GM12878 (cell line): ENCODE data around the gene NOVA1. TPM values are rescaled to one million over a fixed set of nuclear protein-coding genes. Genes with fewer than 3 reads are reported as not detected.

ENCODE experiments used
- ATAC-seq: fragments of 200-7000 bp; cut with Tn5 transposase; 3 replicates; pipeline ENCODE4 v1.9.1; 2020; ENCODE audit warnings: mild to moderate bottlenecking, moderate library complexity
- BruUV-seq: library from RNA; stranded (reverse); fragments of 400-500 nt; replicated peaks from 2 replicates; lab custom pipeline; 2021; lab: Mats Ljungman, UMichigan
- CTCF ChIA-PET: fragments of 300-600 bp; sonication (Branson Sonifier 250); formaldehyde crosslinking; extraction: SDS; loops from one replicate; lab custom pipeline; 2021; ENCODE audit warnings: inconsistent platforms; lab: Yijun Ruan, JAX
- POLR2A ChIA-PET: fragments of 350-600 bp; formaldehyde crosslinking; extraction: SDS; loops from one replicate; lab custom pipeline; 2021; ENCODE audit warnings: inconsistent platforms; lab: Charles Lee
- RAD21 ChIA-PET: fragments of 300-600 bp; sonication (Branson Sonifier 250); formaldehyde crosslinking; loops from one replicate; lab custom pipeline; 2023; ENCODE audit warnings: antibody characterized with exemption; ENCODE audit not compliant: unreplicated experiment; lab: Charles Lee
- SMC1A ChIA-PET: fragments of 300-600 bp; sonication (Branson Sonifier 250); formaldehyde crosslinking; loops from one replicate; lab custom pipeline; 2023; ENCODE audit not compliant: unreplicated experiment, uncharacterized antibody; lab: Charles Lee
- DNase-seq: peaks from one replicate; pipeline ENCODE4 v3.0.0-alpha.2; 2011; ENCODE audit warnings: low read depth, low spot score
- FAIRE-seq: peaks from 3 replicates; lab custom pipeline; 2011; peaks lifted over from hg19 to GRCh38; lab: Jason Lieb, UNC
- H2AFZ ChIP-seq: 2 replicates; pipeline ENCODE4 v1.6.0; 2011; ENCODE audit warnings: low read depth, low read length, control low read depth; ENCODE audit not compliant: control insufficient read depth
- H3K27ac ChIP-seq: 2 replicates; pipeline ENCODE4 v1.5.1; 2011; ENCODE audit warnings: control low read depth; ENCODE audit not compliant: control insufficient read depth, insufficient read depth
- H3K27me3 ChIP-seq, 2 experiments: replicated peaks in 1 of 2; 2 replicates each; pipeline versions ENCODE4 v1.6.0 to v1.6.1; 2011; ENCODE audit warnings: low read length in 1 of 2; ENCODE audit not compliant: control insufficient read depth in 2 of 2, insufficient read depth in 2 of 2
- H3K36me3 ChIP-seq, 2 experiments: 2 replicates each; pipeline ENCODE4 v1.5.1; 2011; ENCODE audit warnings: low read length in 1 of 2; ENCODE audit not compliant: control insufficient read depth in 2 of 2, insufficient read depth in 2 of 2
- H3K4me1 ChIP-seq: 2 replicates; pipeline ENCODE4 v1.6.1; 2011; ENCODE audit warnings: mild to moderate bottlenecking, low read length, moderate library complexity, mixed read lengths; ENCODE audit not compliant: control insufficient read depth, insufficient read depth
- H3K4me2 ChIP-seq: 2 replicates; pipeline ENCODE4 v1.6.0; 2011; ENCODE audit warnings: control low read depth; ENCODE audit not compliant: control insufficient read depth, insufficient read depth
- H3K4me3 ChIP-seq: fragments of 200-600 bp; sonication (generic); 2 replicates; pipeline ENCODE4 v1.5.1; 2016
- H3K79me2 ChIP-seq: 2 replicates; pipeline ENCODE4 v1.6.0; 2011; ENCODE audit warnings: low read length; ENCODE audit not compliant: control insufficient read depth, insufficient read depth
- H3K9ac ChIP-seq: 2 replicates; pipeline ENCODE4 v1.8.0; 2011; ENCODE audit warnings: low read length, control low read depth, mixed read lengths; ENCODE audit not compliant: control insufficient read depth, insufficient read depth
- H3K9me3 ChIP-seq: replicated peaks from 3 replicates; pipeline ENCODE4 v1.5.1; 2011; ENCODE audit warnings: mild to moderate bottlenecking, low read length; ENCODE audit not compliant: control insufficient read depth, insufficient read depth
- H4K20me1 ChIP-seq: 2 replicates; pipeline ENCODE4 v1.6.0; 2011; ENCODE audit not compliant: control insufficient read depth, insufficient read depth
- CEBPB ChIP-seq, 2 experiments: fragments of 150-350 bp in 1 of 2; IDR thresholded peaks; 2 replicates each; pipeline ENCODE4 v1.6.1; 2012 to 2014; ENCODE audit warnings: low read depth in 2 of 2, low read length in 2 of 2, borderline replicate concordance in 1 of 2, inconsistent platforms in 1 of 2
- CHD1 ChIP-seq: IDR thresholded peaks from 2 replicates; pipeline ENCODE4 v1.6.1; 2012; ENCODE audit warnings: low read depth, low read length, improper control_type of control experiment
- DPF2 ChIP-seq: fragments of 450-650 bp; IDR thresholded peaks from 2 replicates; pipeline ENCODE4 v1.6.1; 2017; ENCODE audit warnings: mild to moderate bottlenecking
- EP300 ChIP-seq, 2 experiments: fragments of 150-350 bp in 1 of 2; IDR thresholded peaks; 2 replicates each; pipeline ENCODE4 v1.6.1; 2011 to 2012; ENCODE audit warnings: low read depth in 2 of 2, low read length in 2 of 2, borderline replicate concordance in 1 of 2, improper control_type of control experiment in 1 of 2, inconsistent platforms in 1 of 2; ENCODE audit not compliant: control insufficient read depth in 1 of 2
- HDAC2 ChIP-seq: fragments of 200-600 bp; sonication (generic); IDR thresholded peaks from 2 replicates; pipeline ENCODE4 v1.6.1; 2017
- NR2C2 ChIP-seq: IDR thresholded peaks from 2 replicates; pipeline ENCODE4 v1.6.1; 2011; ENCODE audit warnings: borderline replicate concordance, low read depth; ENCODE audit not compliant: control insufficient read depth, insufficient read length
- NRF1 ChIP-seq: conservative IDR thresholded peaks from 2 replicates; pipeline ENCODE4 v1.6.1; 2011; ENCODE audit warnings: mild to moderate bottlenecking, low read depth, low read length, improper control_type of control experiment
- POLR2A ChIP-seq: IDR thresholded peaks from 2 replicates; pipeline ENCODE4 v1.6.1; 2011; ENCODE audit warnings: low read depth, mild to moderate bottlenecking, low read length
- POLR2AphosphoS2 ChIP-seq: IDR thresholded peaks from 2 replicates; pipeline ENCODE4 v1.6.1; 2011; ENCODE audit warnings: low read depth, mild to moderate bottlenecking, low read length, improper control_type of control experiment, moderate library complexity
- POU2F2 ChIP-seq: IDR thresholded peaks from 3 replicates; pipeline ENCODE4 v1.6.1; 2011; ENCODE audit warnings: low read depth, mild to moderate bottlenecking, low read length, borderline replicate concordance
- RAD21 ChIP-seq: IDR thresholded peaks from 2 replicates; pipeline ENCODE4 v1.6.1; 2011; ENCODE audit warnings: mild to moderate bottlenecking, low read depth, low read length, moderate library complexity; ENCODE audit not compliant: insufficient read depth
- RELA ChIP-seq: fragments of 450-650 bp; IDR thresholded peaks from 2 replicates; pipeline ENCODE4 v1.8.0; 2014; ENCODE audit warnings: borderline replicate concordance; ENCODE audit not compliant: partially characterized antibody
- SP1 ChIP-seq: IDR thresholded peaks from one replicate; pipeline ENCODE4 v1.6.1; 2011; ENCODE audit warnings: low read depth, low read length
- SREBF1 ChIP-seq: IDR thresholded peaks from 2 replicates; pipeline ENCODE4 v1.6.1; 2012; ENCODE audit warnings: mild to moderate bottlenecking, low read length
- SUZ12 ChIP-seq: fragments of 200-600 bp; sonication (generic); IDR thresholded peaks from one replicate; pipeline ENCODE4 v1.6.1; 2018; ENCODE audit warnings: antibody characterized with exemption, mild to moderate bottlenecking; ENCODE audit not compliant: unreplicated experiment
- TCF3 ChIP-seq: IDR thresholded peaks from 2 replicates; pipeline ENCODE4 v1.6.1; 2012; ENCODE audit warnings: low read depth, mild to moderate bottlenecking, low read length, borderline replicate concordance; ENCODE audit not compliant: insufficient read depth
- WRNIP1 ChIP-seq: IDR thresholded peaks from 2 replicates; pipeline ENCODE4 v1.6.1; 2011; ENCODE audit warnings: low read depth, low read length, improper control_type of control experiment, borderline replicate concordance
- ZBTB4 ChIP-seq: fragments of 450-650 bp; formaldehyde crosslinking; IDR thresholded peaks from 2 replicates; pipeline ENCODE4 v1.4.0; 2022; ENCODE audit warnings: mild to moderate bottlenecking, moderate library complexity
- WGBS: methylation state at CpG from one replicate; pipeline ENCODE4 v1.1.6; 2016; ENCODE audit warnings: low lambda C conversion rate; ENCODE audit not compliant: insufficient replicate concordance, insufficient coverage; ENCODE audit errors: missing lambda C conversion rate; 5-methylcytosine and 5-hydroxymethylcytosine counted together
- in situ Hi-C: fragments of 300-500 bp; cut with MboI; formaldehyde crosslinking; loops from 9 replicates; pipeline ENCODE4 v1.14.3; 2018; ENCODE audit warnings: mixed read lengths
- intact Hi-C: fragments of 100-400 bp; cut with micrococcal nuclease; formaldehyde crosslinking; loops from one replicate; pipeline ENCODE4 v1.14.2; 2022; ENCODE audit not compliant: unreplicated experiment
- polyA plus RNA-seq, 11 experiments: library from polyadenylated mRNA; depleted of rRNA in 4 of 11; unstranded in 6 of 11; stranded (reverse) in 5 of 11; fragments of >200 nt; fragmentation: Nextera tagmentation in 4 of 11; fragmentation: Illumina TruSeq in 1 of 11; extraction: Ambion mirVana in 4 of 11; extraction: Trizol in 1 of 11; gene quantifications; 1 replicate in 1 of 11; 2 replicates in 10 of 11; pipeline versions ENCODE4 v1.2.1 to v1.2.3, GENCODE V29; 2011 to 2016; ENCODE audit warnings: inconsistent platforms in 2 of 11, missing spikeins in 2 of 11, low read depth in 1 of 11
- total RNA-seq, 4 experiments: library from RNA; depleted of rRNA in 3 of 4; stranded (reverse); fragments of >200 nt in 3 of 4; fragmentation: Illumina TruSeq in 1 of 4; extraction: Trizol in 1 of 4; gene quantifications; 2 replicates each; pipeline versions ENCODE4 v1.2.1 to v1.2.3, GENCODE V29; 2013 to 2021
- TF ChIP-seq, protein P1 (sequence below): fragments of 450-650 bp; IDR thresholded peaks from 2 replicates; pipeline ENCODE4 v1.6.1; 2017; ENCODE audit warnings: mild to moderate bottlenecking

Gene NOVA1
- total and polyA plus RNA-seq, 10 of the 15 experiments (the other 5 are each of a cell fraction or from before 2014, with no cell fraction given): 0.05 to 0.41 TPM; not detected in 8

DNA sequence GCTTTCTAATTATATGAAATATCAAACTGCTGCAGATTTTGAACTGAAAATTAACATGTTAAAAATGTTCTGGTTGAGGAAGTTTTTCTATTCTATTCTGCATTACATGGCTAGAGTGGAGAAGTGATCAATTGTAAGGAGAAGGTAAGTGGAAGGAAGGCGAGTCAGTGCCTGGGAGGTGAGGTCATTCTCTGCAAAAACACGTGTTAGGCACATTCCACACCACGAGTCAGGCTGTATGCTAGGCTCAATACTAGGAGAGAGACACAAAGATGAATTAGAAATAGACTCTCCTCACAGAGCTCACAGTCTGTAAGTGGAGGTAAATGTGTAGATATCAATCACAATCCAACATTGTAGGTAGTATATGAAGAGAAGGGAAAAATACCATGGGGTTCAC is 194.1 kb downstream of the NOVA1 start:
- no peaks in the 10 kb centered on the region for H3K27me3 ChIP-seq
- ChIA-PET POLR2A (no interaction called here), CTCF (no interaction called here), SMC1A (no interaction called here), RAD21 (no interaction called here)
- no peak overlapping the region for H3K9ac ChIP-seq
- intact Hi-C loops: no loop called here
- H3K4me2 ChIP-seq: no peak overlapping the region
- no peaks in the 10 kb centered on the region for H3K36me3 ChIP-seq
- ATAC-seq (no peak), FAIRE-seq (no peak), DNase-seq (no peak)
- WGBS: 0% methylated on average over 3 of the region's 3 CpGs
- no peak overlapping the region for H3K27ac ChIP-seq
- H3K79me2 ChIP-seq: no peaks in the 10 kb centered on the region
- no peaks in the 10 kb centered on the region for H4K20me1 ChIP-seq
- in situ Hi-C loops: no loop called here
- H2AFZ ChIP-seq: no peak overlapping the region
- no TSS peak for BruUV-seq
- H3K9me3 ChIP-seq: no peaks in the 10 kb centered on the region
- H3K4me3 ChIP-seq: no peak overlapping the region
- H3K4me1 ChIP-seq: no peaks in the 10 kb centered on the region
- no peak for TF ChIP-seq WRNIP1
- no peak for TF ChIP-seq DPF2
- TF ChIP-seq NRF1: no peak
- TF ChIP-seq CEBPB (IDR thresholded peaks at IDR 0.05; ENCODE audit: borderline replicate concordance in 1 of 2, low read depth in 2 of 2, low read length in 2 of 2): no peak
- TF ChIP-seq SP1: no peak
- no peak for TF ChIP-seq POLR2A
- TF ChIP-seq TCF3: no peak
- no peak for TF ChIP-seq SREBF1
- no peak for TF ChIP-seq CHD1
- TF ChIP-seq, protein P1, sequence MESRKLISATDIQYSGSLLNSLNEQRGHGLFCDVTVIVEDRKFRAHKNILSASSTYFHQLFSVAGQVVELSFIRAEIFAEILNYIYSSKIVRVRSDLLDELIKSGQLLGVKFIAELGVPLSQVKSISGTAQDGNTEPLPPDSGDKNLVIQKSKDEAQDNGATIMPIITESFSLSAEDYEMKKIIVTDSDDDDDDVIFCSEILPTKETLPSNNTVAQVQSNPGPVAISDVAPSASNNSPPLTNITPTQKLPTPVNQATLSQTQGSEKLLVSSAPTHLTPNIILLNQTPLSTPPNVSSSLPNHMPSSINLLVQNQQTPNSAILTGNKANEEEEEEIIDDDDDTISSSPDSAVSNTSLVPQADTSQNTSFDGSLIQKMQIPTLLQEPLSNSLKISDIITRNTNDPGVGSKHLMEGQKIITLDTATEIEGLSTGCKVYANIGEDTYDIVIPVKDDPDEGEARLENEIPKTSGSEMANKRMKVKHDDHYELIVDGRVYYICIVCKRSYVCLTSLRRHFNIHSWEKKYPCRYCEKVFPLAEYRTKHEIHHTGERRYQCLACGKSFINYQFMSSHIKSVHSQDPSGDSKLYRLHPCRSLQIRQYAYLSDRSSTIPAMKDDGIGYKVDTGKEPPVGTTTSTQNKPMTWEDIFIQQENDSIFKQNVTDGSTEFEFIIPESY: no peak
- TF ChIP-seq EP300 (IDR thresholded peaks at IDR 0.05; ENCODE audit: borderline replicate concordance in 1 of 2, control insufficient read depth in 1 of 2, low read depth in 2 of 2, low read length in 2 of 2): no peak
- no peak for TF ChIP-seq HDAC2
- TF ChIP-seq RAD21: no peak
- TF ChIP-seq NR2C2: no peak
- no peak for TF ChIP-seq POLR2AphosphoS2
- no peak for TF ChIP-seq POU2F2
- no peak for TF ChIP-seq SUZ12
- no peak for TF ChIP-seq ZBTB4
- TF ChIP-seq RELA: no peak
